Measurements from ENCODE around the gene BOD1L1. TPM values are rescaled to one million over a fixed set of nuclear protein-coding genes. Genes with fewer than 3 reads are reported as not detected.

Gene BOD1L1
- total RNA-seq, 2 donors from 2014 or later: 25.9 to 53.1 TPM

DNA sequence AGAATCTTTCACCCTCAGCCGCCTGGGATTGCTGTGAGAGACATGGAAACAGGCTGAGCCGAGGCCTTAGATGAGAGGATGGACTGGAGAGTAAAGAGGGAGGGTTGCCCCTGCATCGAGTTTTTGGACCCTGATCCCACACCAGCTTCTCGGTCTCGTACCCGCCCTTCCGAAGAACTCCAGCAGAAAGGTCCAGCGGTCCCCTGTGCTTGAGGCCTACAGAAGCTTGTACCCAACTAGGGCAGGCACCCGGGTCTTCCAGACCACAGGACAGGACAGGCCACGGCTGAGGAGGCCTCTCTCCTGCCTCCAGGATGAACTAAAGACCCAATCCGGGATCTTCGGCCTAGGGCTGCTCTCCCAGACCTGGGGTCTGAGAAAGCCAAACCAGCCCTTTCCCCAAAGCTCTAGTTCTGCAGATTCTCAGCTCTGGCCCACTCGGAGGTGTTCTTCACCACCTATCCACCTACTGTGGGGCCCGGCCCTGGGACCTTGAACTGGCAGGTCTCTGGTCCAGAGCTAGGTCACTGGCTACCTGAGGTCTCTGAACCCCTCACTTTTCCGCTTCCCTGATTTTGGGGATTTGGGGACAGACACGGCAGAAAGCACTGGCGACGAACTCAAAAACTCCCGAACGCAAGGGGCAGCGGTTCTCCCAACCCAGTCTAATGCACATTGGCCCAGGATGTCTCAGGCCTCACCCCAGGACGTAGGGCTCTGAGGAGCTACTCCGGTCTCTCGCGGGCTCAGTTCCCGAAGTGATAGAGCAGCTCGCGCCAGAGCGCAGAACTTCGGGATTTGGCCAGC is 84.3 kb downstream of the BOD1L1 start:
- ATAC-seq (ENCODE audit: insufficient number of reproducible peaks, low FRiP score, low read depth): no peak
- Histone ChIP-seq H3K27ac (no peak overlapping the region), H3K4me1 (ENCODE audit: control insufficient read depth in 1 of 2, low read depth in 2 of 2) (peaks cover 36 to 48% of the 10 kb centered on the region in 2 donors), H3K36me3 (no peaks in the 10 kb centered on the region), H3K4me3 (peak overlapping the region; percentile 79), H3K27me3 (replicated peaks; ENCODE audit: insufficient read depth) (peaks cover 55% of the 10 kb centered on the region), H3K9me3 (no peaks in the 10 kb centered on the region)
- no peak for DNase-seq (ENCODE audit: low spot score)
- TF ChIP-seq CTCF (IDR thresholded peaks at IDR 0.05): no peak

DNA sequence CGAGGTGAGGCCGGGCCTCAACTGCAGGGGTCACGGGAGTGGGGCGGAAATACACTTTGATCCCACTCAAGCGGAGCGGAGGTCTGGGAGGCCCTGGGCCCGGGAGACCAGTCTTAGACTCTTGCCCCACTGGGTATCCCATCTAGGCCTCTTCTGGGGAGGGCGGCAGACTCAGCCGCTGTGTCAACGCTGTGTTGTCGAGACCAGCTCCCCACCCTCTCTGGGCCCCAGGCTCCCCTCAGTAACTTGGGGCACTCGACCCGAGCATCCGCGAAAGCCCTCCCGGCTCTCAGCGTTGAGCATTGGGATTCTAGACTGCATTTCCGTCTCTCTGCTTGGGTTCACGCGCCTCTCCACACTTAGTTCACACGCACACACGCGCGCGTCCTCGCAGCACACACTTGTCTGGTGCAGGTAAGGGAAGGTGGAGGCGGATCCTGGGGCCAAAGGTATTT is 84.9 kb downstream of the BOD1L1 start:
- Histone ChIP-seq H3K9me3 (no peaks in the 10 kb centered on the region), H3K27me3 (replicated peaks; ENCODE audit: insufficient read depth) (peaks cover 56% of the 10 kb centered on the region), H3K4me3 (peak overlapping the region; percentile 50), H3K36me3 (no peaks in the 10 kb centered on the region), H3K27ac (no peak overlapping the region), H3K4me1 (ENCODE audit: control insufficient read depth in 1 of 2, low read depth in 2 of 2) (peaks cover 33 to 45% of the 10 kb centered on the region in 2 donors)
- no peak for TF ChIP-seq CTCF (IDR thresholded peaks at IDR 0.05)
- no peak for ATAC-seq (ENCODE audit: insufficient number of reproducible peaks, low FRiP score, low read depth)
- DNase-seq (ENCODE audit: low spot score): no peak

- no peak for ATAC-seq (ENCODE audit: insufficient number of reproducible peaks, low FRiP score, low read depth)
- Histone ChIP-seq H3K36me3 (no peaks in the 10 kb centered on the region), H3K4me3 (peak overlapping the region; percentile 50)
Observed at GRCh38 chr4:13541720-13542576, 85.6 kb downstream of the BOD1L1 start.

DNA sequence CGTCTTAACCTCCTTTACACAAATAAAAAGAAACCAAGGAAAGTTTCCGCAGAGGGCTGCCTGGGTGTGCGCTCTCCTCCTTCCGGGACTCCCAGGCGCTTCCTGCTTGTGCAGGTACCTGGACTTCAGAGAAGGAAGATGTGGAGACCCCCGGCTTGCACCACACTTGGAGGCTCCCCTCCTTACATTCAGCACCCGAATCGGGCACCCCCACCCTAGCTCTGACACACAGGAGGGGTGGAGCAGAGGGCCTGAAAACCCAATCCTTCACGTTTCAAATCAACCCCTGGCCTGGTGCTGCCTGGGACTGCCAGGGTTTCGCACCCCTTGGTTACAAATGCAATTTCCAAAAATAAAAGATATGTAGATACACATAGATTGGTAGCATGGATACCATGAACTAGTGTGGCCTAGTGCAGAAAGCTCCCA is 86.3 kb downstream of the BOD1L1 start:
- ATAC-seq (ENCODE audit: insufficient number of reproducible peaks, low FRiP score, low read depth) (no peak), DNase-seq (ENCODE audit: low spot score) (no peak)
- Histone ChIP-seq H3K36me3 (no peaks in the 10 kb centered on the region), H3K4me1 (ENCODE audit: control insufficient read depth in 1 of 2, low read depth in 2 of 2) (peaks cover 27 to 33% of the 10 kb centered on the region in 2 donors), H3K27ac (no peak overlapping the region), H3K4me3 (no peak overlapping the region), H3K27me3 (replicated peaks; ENCODE audit: insufficient read depth) (peaks cover 62% of the 10 kb centered on the region), H3K9me3 (no peaks in the 10 kb centered on the region)
- no peak for TF ChIP-seq CTCF (IDR thresholded peaks at IDR 0.05)

More at GRCh38 chr4:13541720-13542576, 85.6 kb downstream of the BOD1L1 start:
- Histone ChIP-seq H3K27ac (no peak overlapping the region), H3K9me3 (no peaks in the 10 kb centered on the region), H3K4me1 (ENCODE audit: control insufficient read depth in 1 of 2, low read depth in 2 of 2) (peaks cover 27 to 38% of the 10 kb centered on the region in 2 donors), H3K27me3 (replicated peaks; ENCODE audit: insufficient read depth) (peaks cover 62% of the 10 kb centered on the region)
- TF ChIP-seq CTCF (IDR thresholded peaks at IDR 0.05): no peak
- no peak for DNase-seq (ENCODE audit: low spot score)
